Epidermal melanocyte (primary cell): ENCODE measurements around the gene PA2G4.
A peak's percentile ranks its signal among the peaks of the same experiment; 100 is the strongest.
"Not testable (repeated sequence)": the region's sequence is repeated elsewhere in the genome, so short reads cannot be mapped to it uniquely, and the experiment has no call there.

Experiments used
- DNase-seq: peaks from one replicate; pipeline ENCODE4 v3.0.0; 2011; ENCODE audit warnings: low spot score; ENCODE audit not compliant: insufficient read length

The PA2G4 gene

GRCh38 chr12:56152756-56153677, 48.7 kb downstream of the PA2G4 start:
- DNase-seq, result no peak

- DNase-seq, result no peak
Observed at GRCh38 chr12:56153678-56154065, 49.3 kb downstream of the PA2G4 start.

GRCh38 chr12:56154246-56154771, 50.0 kb downstream of the PA2G4 start:
- no peak for DNase-seq

- no peak for DNase-seq
Observed at GRCh38 chr12:56154818-56155217, 50.5 kb downstream of the PA2G4 start.

GRCh38 chr12:56155256-56155845, 51.0 kb downstream of the PA2G4 start:
- no peak for DNase-seq

- not testable (repeated sequence) for DNase-seq
Observed at GRCh38 chr12:56156464-56157200, 52.3 kb downstream of the PA2G4 start.

GRCh38 chr12:56157201-56158028, 53.1 kb downstream of the PA2G4 start:
- DNase-seq, result peak; percentile 76

- DNase-seq, result peak; percentile 98
Observed at GRCh38 chr12:56158029-56158925, 53.9 kb downstream of the PA2G4 start, which contains the start of gene MYL6. Gene MYL6, plus strand, starts transcription at chr12:56158359. Its CDS starts 43 bp downstream, at chr12:56158402.

GRCh38 chr12:56158926-56159461, 54.6 kb downstream of the PA2G4 start:
- DNase-seq, result no peak

GRCh38 chr12:56159482-56160192, 55.3 kb downstream of the PA2G4 start:
- DNase-seq, result no peak

GRCh38 chr12:56160193-56160763, 55.9 kb downstream of the PA2G4 start:
- no peak for DNase-seq

GRCh38 chr12:56160894-56161689, 56.7 kb downstream of the PA2G4 start:
- no peak for DNase-seq

- DNase-seq, result no peak
Observed at GRCh38 chr12:56161690-56162351, 57.5 kb downstream of the PA2G4 start.

GRCh38 chr12:56162468-56163290, 58.3 kb downstream of the PA2G4 start:
- no peak for DNase-seq
